BE2C (cell line): ENCODE measurements around the gene TATDN3.

ENCODE experiments used
- DNase-seq: peaks from one replicate; pipeline ENCODE4 v3.0.0-alpha.2; 2020
- H3K27me3 ChIP-seq: fragments of 250-450 bp; sonication (Bioruptor Pico); 2 replicates; pipeline ENCODE4 v1.5.1; 2020; ENCODE audit warnings: mild to moderate bottlenecking
- H3K36me3 ChIP-seq: fragments of 250-450 bp; sonication (Bioruptor Pico); 2 replicates; pipeline ENCODE4 v1.5.1; 2020; ENCODE audit warnings: mild to moderate bottlenecking
- H3K4me1 ChIP-seq: fragments of 250-450 bp; sonication (Bioruptor Pico); 2 replicates; pipeline ENCODE4 v1.5.1; 2020
- H3K4me3 ChIP-seq: 2 replicates; pipeline ENCODE4 v1.5.1; 2011; ENCODE audit warnings: low read depth, low read length
- H3K9me3 ChIP-seq: fragments of 250-450 bp; sonication (Bioruptor Pico); 2 replicates; pipeline ENCODE4 v1.5.1; 2020
- TF ChIP-seq, protein P1 (sequence below): IDR thresholded peaks from 2 replicates; pipeline ENCODE4 v1.5.1; 2012; ENCODE audit warnings: mild to moderate bottlenecking, low read depth, low read length

The TATDN3 gene

DNA sequence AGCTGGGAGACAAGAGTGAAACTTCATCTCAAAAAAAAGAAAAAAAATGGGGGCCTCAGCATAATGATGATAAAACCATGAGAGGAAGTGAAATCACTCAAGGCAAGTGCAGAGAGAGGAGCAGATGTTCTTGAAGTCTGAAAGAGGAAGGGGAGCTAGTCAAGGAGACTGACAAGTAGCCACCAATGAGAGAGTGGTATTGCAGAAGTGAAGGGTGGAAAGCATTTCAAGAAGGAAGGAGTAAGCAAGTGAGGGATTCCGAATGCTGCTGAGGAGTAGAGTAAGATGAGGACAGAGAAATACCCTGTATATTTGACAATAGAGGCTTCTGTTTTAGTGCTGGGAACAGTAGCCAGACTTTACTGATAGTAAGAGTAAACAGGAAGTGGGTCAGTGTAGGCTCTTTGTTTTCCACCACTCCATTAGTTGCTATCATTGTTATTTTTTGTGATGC is 2.9 kb downstream of the TATDN3 start:
- Histone ChIP-seq H3K27me3 (no peaks in the 10 kb centered on the region), H3K9me3 (no peaks in the 10 kb centered on the region), H3K36me3 (peaks cover 9% of the 10 kb centered on the region), H3K4me3 (no peak overlapping the region), H3K4me1 (no peaks in the 10 kb centered on the region)
- DNase-seq: no peak
- TF ChIP-seq, protein P1, sequence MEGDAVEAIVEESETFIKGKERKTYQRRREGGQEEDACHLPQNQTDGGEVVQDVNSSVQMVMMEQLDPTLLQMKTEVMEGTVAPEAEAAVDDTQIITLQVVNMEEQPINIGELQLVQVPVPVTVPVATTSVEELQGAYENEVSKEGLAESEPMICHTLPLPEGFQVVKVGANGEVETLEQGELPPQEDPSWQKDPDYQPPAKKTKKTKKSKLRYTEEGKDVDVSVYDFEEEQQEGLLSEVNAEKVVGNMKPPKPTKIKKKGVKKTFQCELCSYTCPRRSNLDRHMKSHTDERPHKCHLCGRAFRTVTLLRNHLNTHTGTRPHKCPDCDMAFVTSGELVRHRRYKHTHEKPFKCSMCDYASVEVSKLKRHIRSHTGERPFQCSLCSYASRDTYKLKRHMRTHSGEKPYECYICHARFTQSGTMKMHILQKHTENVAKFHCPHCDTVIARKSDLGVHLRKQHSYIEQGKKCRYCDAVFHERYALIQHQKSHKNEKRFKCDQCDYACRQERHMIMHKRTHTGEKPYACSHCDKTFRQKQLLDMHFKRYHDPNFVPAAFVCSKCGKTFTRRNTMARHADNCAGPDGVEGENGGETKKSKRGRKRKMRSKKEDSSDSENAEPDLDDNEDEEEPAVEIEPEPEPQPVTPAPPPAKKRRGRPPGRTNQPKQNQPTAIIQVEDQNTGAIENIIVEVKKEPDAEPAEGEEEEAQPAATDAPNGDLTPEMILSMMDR: no peak

DNA sequence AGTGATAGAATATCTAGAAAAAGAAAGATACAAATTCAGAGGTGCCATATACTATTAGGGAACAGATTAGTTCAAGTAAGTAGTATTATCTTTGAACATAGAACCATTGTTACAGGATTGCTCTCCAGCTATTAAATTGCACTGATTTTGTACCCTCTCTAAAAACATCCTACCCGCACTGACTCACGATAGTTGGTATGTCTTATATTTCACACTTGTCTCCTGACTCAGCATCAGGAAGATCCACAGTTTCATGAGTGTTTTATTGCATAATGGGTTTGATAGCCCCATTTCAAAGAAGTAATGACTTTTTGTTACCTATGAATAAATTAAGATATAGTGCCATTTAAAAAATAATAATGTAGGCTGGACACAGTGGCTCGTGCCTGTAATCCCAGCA is 6.0 kb downstream of the TATDN3 start:
- Histone ChIP-seq H3K9me3 (no peaks in the 10 kb centered on the region), H3K36me3 (peaks cover 9% of the 10 kb centered on the region), H3K4me1 (no peaks in the 10 kb centered on the region), H3K27me3 (no peaks in the 10 kb centered on the region), H3K4me3 (no peak overlapping the region)
- no peak for DNase-seq
- TF ChIP-seq, protein P1: no peak

DNA sequence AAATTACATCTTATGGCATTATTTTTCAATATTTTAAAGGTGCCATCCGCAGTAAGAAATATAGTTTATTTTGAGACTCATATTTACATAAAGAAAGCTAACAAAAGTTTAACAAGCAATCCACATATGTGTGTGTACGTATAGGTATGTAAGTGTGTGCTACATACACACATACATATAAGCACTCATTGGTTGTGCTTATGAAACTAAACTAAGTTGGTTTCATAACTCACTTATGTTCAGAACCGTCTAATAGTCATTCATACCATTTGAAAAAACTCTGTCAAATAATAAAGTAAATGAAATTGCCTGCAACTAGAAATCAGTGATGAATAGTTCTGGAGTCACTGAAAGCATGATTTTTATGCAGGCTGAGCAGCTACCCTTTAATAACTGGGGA is 14.1 kb downstream of the TATDN3 start:
- TF ChIP-seq, protein P1: no peak
- Histone ChIP-seq H3K4me1 (no peaks in the 10 kb centered on the region), H3K27me3 (no peaks in the 10 kb centered on the region), H3K36me3 (peaks cover 11% of the 10 kb centered on the region; the same call in 1 of the 2 replicates), H3K9me3 (no peaks in the 10 kb centered on the region), H3K4me3 (no peak overlapping the region)
- DNase-seq: no peak

DNA sequence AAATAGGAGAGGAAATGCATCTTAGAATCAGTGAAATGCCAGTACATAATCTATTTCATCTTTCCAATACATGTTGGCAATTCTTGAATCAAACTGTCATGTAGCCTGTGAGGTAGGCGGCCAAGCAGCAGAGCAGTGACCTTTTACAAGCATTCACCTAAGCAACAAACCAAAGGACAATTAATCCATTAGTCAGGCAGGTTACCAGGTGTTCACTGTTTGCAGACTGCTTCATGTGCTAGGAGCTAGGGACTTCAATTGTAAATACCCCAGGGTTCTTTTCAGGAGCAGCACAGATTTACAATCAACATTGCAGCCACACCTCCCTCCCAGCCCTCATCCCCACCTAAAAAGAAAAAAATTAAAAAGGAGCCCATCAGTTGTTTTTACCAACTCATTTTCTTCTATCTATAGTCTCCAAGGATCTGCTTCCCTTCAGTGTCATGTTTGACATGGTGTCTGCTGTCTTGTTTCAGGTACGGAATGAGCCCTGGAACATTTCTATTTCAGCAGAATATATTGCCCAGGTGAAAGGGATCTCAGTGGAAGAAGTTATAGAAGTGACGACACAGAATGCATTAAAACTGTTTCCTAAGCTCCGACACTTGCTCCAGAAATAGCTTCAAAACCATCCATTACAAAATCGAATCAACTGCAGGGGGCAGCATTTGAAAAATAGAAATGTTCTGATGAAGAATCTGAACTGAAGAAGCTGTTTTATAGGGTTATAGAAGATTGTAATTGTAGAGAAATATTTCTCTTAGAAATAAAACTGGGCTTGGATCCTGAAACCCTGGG is 23.0 kb downstream of the TATDN3 start:
- peak; percentile 18 for DNase-seq
- Histone ChIP-seq H3K36me3 (no peaks in the 10 kb centered on the region; the same call in 1 of the 2 replicates), H3K4me3 (no peak overlapping the region), H3K27me3 (no peaks in the 10 kb centered on the region), H3K4me1 (no peaks in the 10 kb centered on the region), H3K9me3 (no peaks in the 10 kb centered on the region)
- TF ChIP-seq, protein P1: peak; percentile 47

DNA sequence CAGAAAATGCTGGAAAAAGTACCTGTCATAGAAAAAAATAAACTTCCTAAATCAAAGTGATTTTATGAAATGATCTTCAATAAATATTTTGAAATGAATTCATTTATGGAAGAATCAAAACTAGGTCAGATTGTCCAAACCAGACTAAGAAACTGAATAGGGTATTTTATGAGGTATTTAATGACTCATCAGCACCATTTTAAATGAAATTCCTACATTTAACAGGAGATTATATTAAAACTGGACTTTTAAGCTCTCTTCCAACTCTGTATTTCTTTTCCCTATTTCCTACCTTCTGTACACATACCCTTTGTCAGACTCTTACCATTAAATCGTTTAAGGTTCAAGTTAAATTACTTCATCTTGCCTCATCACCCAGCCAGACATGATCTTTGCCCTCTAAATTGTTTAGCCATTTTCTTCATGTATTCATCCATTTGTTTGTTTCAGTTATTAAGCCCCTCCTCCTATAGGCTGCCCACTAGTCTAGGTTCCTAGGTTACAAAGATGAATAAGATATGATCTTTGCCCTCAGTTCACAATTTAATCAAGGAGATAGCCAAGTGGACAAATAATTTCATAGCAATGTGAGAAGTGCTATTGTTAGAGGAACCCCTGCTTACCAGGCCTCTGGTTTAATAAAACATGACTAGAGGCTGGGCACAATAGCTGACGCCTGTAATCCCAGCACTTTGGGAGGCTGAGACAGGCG is 25.0 kb downstream of the TATDN3 start:
- DNase-seq: no peak
- TF ChIP-seq, protein P1: no peak
- H3K9me3 ChIP-seq: no peaks in the 10 kb centered on the region
- H3K4me1 ChIP-seq: no peaks in the 10 kb centered on the region
- no peaks in the 10 kb centered on the region; the same call in 1 of the 2 replicates for H3K36me3 ChIP-seq
- H3K4me3 ChIP-seq: no peak overlapping the region
- no peaks in the 10 kb centered on the region for H3K27me3 ChIP-seq

DNA sequence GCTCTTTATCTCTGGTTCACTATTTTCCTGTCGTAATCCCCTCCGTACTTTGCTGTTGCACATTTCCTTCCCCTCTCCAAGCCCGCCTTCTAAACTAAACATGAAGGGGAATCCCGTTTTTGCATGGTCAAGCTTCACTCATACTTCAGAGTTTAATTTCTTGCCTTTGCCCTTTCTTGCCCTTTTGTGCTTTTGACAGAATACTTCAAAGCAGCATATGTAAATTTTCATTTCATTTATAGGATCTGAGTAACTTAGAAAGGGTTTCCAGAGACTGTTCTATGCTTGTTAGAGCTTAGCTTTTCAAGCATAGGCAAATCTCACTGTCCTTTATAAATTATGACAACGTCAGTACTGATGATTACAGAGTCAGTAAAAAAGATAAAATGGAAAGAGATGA is 28.0 kb downstream of the TATDN3 start:
- Histone ChIP-seq H3K9me3 (no peaks in the 10 kb centered on the region; the same call in 1 of the 2 replicates), H3K4me1 (no peaks in the 10 kb centered on the region), H3K27me3 (no peaks in the 10 kb centered on the region), H3K36me3 (no peaks in the 10 kb centered on the region; the same call in 1 of the 2 replicates), H3K4me3 (no peak overlapping the region)
- TF ChIP-seq, protein P1: no peak
- no peak for DNase-seq
